HCT116 (cell line): Measurements from ENCODE around the gene OPRL1. TPM values are rescaled to one million over a fixed set of nuclear protein-coding genes. Genes with fewer than 3 reads are reported as not detected.

Experiments used
- ATAC-seq: fragments of 200-7000 bp; cut with Tn5 transposase; 2 replicates; pipeline ENCODE4 v1.9.1; 2020; ENCODE audit warnings: mild to moderate bottlenecking, moderate library complexity
- BruUV-seq: library from RNA; stranded (reverse); fragments of 400-500 nt; replicated peaks from 2 replicates; lab custom pipeline; 2021; lab: Mats Ljungman, UMichigan
- CTCF ChIA-PET: fragments of 300-600 bp; sonication (Branson Sonifier 250); formaldehyde crosslinking; loops from one replicate; lab custom pipeline; 2021; ENCODE audit warnings: antibody characterized with exemption; lab: Charles Lee
- POLR2A ChIA-PET: fragments of 300-600, 350-600 bp; sonication (Branson Sonifier 250); formaldehyde crosslinking; loops from one replicate; lab custom pipeline; 2021; ENCODE audit warnings: antibody characterized with exemption; lab: Charles Lee
- RAD21 ChIA-PET, 2 experiments: fragments of 300-600 bp; sonication (Branson Sonifier 250); formaldehyde crosslinking; loops; one replicate each; lab custom pipeline; 2023; ENCODE audit warnings: low total read pairs in 2 of 2; ENCODE audit not compliant: uncharacterized antibody in 2 of 2, unreplicated experiment in 2 of 2, low non-redundant PET in 1 of 2; lab: Charles Lee
- DNase-seq: peaks from one replicate; pipeline ENCODE4 v3.0.0-alpha.2; 2010; ENCODE audit warnings: low read depth, low spot score
- H2AFZ ChIP-seq: fragments of 200-600 bp; shearing (Covaris generic), sonication (generic); 2 replicates; pipeline ENCODE4 v1.6.1; 2017; ENCODE audit warnings: low read depth, mixed run types, mixed read lengths, antibody characterized with exemption, low read length; ENCODE audit not compliant: poor library complexity, severe bottlenecking
- H3K27ac ChIP-seq: 2 replicates; pipeline ENCODE4 v1.5.1; 2012; ENCODE audit warnings: low read depth, low read length
- H3K27me3 ChIP-seq: fragments of 200-600 bp; sonication (generic); 2 replicates; pipeline ENCODE4 v1.6.1; 2016; ENCODE audit warnings: mixed run types, low read length, mixed read lengths; ENCODE audit not compliant: insufficient read depth
- H3K36me3 ChIP-seq, 2 experiments: fragments of 200-500 bp in 1 of 2; fragments of 200-600 bp in 1 of 2; sonication (Bioruptor generic) in 1 of 2; sonication (generic) in 1 of 2; 2 replicates each; pipeline versions ENCODE4 v1.5.1 to v1.6.1; 2014 to 2016; ENCODE audit warnings: low read length in 2 of 2, inconsistent platforms in 1 of 2, mixed read lengths in 1 of 2, mixed run types in 1 of 2; ENCODE audit not compliant: insufficient read depth in 2 of 2, control insufficient read depth in 1 of 2
- H3K4me1 ChIP-seq, 2 experiments: fragments of 200-600 bp in 1 of 2; sonication (generic) in 1 of 2; 2 replicates each; pipeline versions ENCODE4 v1.5.1 to v1.6.1; 2012 to 2017; ENCODE audit warnings: low read length in 2 of 2, inconsistent platforms in 1 of 2, mild to moderate bottlenecking in 1 of 2, mixed read lengths in 1 of 2, mixed run types in 1 of 2, moderate library complexity in 1 of 2; ENCODE audit not compliant: insufficient read depth in 2 of 2, control insufficient read depth in 1 of 2
- H3K4me2 ChIP-seq: fragments of 200-600 bp; sonication (generic); 2 replicates; pipeline ENCODE4 v1.6.1; 2017; ENCODE audit warnings: mixed run types, low read length, mixed read lengths
- H3K4me3 ChIP-seq, 2 experiments: fragments of 200-600 bp in 1 of 2; sonication (generic) in 1 of 2; replicated peaks in 1 of 2; 2 replicates each; pipeline ENCODE4 v1.5.1; 2011 to 2016; ENCODE audit warnings: low read length in 2 of 2, control low read depth in 1 of 2, low read depth in 1 of 2, mild to moderate bottlenecking in 1 of 2, mixed read lengths in 1 of 2, mixed run types in 1 of 2
- H3K79me2 ChIP-seq: fragments of 200-600 bp; sonication (generic); 2 replicates; pipeline ENCODE4 v1.6.1; 2017; ENCODE audit warnings: mild to moderate bottlenecking, mixed run types, low read length, moderate library complexity, mixed read lengths; ENCODE audit not compliant: insufficient read depth
- H3K9ac ChIP-seq: fragments of 200-600 bp; sonication (generic); 2 replicates; pipeline ENCODE4 v1.6.1; 2016; ENCODE audit warnings: low read length, mixed read lengths
- H3K9me2 ChIP-seq: fragments of 200-600 bp; sonication (generic), shearing (Covaris generic); 2 replicates; pipeline ENCODE4 v1.6.1; 2017; ENCODE audit warnings: mixed run types, mild to moderate bottlenecking, moderate library complexity; ENCODE audit not compliant: insufficient read depth
- H3K9me3 ChIP-seq, 2 experiments: fragments of 200-500 bp in 1 of 2; fragments of 200-600 bp in 1 of 2; sonication (Bioruptor generic) in 1 of 2; sonication (generic) in 1 of 2; 2 replicates each; pipeline ENCODE4 v1.6.1; 2014 to 2017; ENCODE audit warnings: low read length in 2 of 2, mixed read lengths in 2 of 2, inconsistent platforms in 1 of 2, low read depth in 1 of 2, mild to moderate bottlenecking in 1 of 2, mixed run types in 1 of 2, moderate library complexity in 1 of 2; ENCODE audit not compliant: control insufficient read depth in 1 of 2, insufficient read depth in 1 of 2
- H4K20me1 ChIP-seq: fragments of 200-600 bp; sonication (generic), shearing (Covaris generic); 2 replicates; pipeline ENCODE4 v1.6.1; 2017; ENCODE audit warnings: mixed run types, mild to moderate bottlenecking, moderate library complexity; ENCODE audit not compliant: insufficient read depth
- ATF3 ChIP-seq: IDR thresholded peaks from 2 replicates; pipeline ENCODE4 v1.6.1; 2012
- CEBPB ChIP-seq: IDR thresholded peaks from 2 replicates; pipeline ENCODE4 v1.6.1; 2012; ENCODE audit warnings: low read depth
- EGR1 ChIP-seq: IDR thresholded peaks from 2 replicates; pipeline ENCODE4 v1.6.1; 2012; ENCODE audit warnings: low read depth
- ELF1 ChIP-seq: IDR thresholded peaks from 2 replicates; pipeline ENCODE4 v1.6.1; 2012; ENCODE audit warnings: low read depth, borderline replicate concordance
- FOSL1 ChIP-seq: IDR thresholded peaks from 2 replicates; pipeline ENCODE4 v1.6.1; 2012; ENCODE audit warnings: low read depth
- JUND ChIP-seq: IDR thresholded peaks from 2 replicates; pipeline ENCODE4 v1.6.1; 2012
- POLR2A ChIP-seq: IDR thresholded peaks from 2 replicates; pipeline ENCODE4 v1.7.0; 2011; ENCODE audit warnings: borderline replicate concordance; ENCODE audit not compliant: insufficient read depth, insufficient read length; ENCODE audit errors: extremely low read depth
- SIN3A ChIP-seq: IDR thresholded peaks from 2 replicates; pipeline ENCODE4 v1.6.1; 2012; ENCODE audit warnings: low read depth
- SP1 ChIP-seq: IDR thresholded peaks from 2 replicates; pipeline ENCODE4 v1.6.1; 2012; ENCODE audit warnings: low read depth
- SRF ChIP-seq: IDR thresholded peaks from 2 replicates; pipeline ENCODE4 v1.6.1; 2012; ENCODE audit warnings: low read depth
- TCF7L2 ChIP-seq: IDR thresholded peaks from 2 replicates; pipeline ENCODE4 v1.7.0; 2011; ENCODE audit warnings: borderline replicate concordance, inconsistent platforms; ENCODE audit not compliant: insufficient read depth, insufficient read length; ENCODE audit errors: extremely low read depth
- YY1 ChIP-seq: IDR thresholded peaks from 2 replicates; pipeline ENCODE4 v1.6.1; 2011; ENCODE audit warnings: low read length, low read depth, moderate library complexity, mild to moderate bottlenecking; ENCODE audit not compliant: insufficient replicate concordance; ENCODE audit errors: extremely low read depth
- ZNF274 ChIP-seq: fragments of 200-500 bp; sonication (Bioruptor generic); IDR thresholded peaks from 2 replicates; pipeline ENCODE4 v1.6.1; 2014; ENCODE audit warnings: mild to moderate bottlenecking, low read depth, low read length, inconsistent platforms
- intact Hi-C: fragments of 100-400 bp; cut with micrococcal nuclease; formaldehyde crosslinking; loops from 2 replicates; pipeline ENCODE4 v1.10.0; 2022
- total RNA-seq: library from RNA; stranded (reverse); gene quantifications from one replicate; pipeline ENCODE4 v1.2.1, GENCODE V29; 2021; ENCODE audit not compliant: unreplicated experiment
- TF ChIP-seq, protein P1 (sequence below): IDR thresholded peaks from 2 replicates; pipeline ENCODE4 v1.6.1; 2012

OPRL1 gene
- total RNA-seq, 1 experiment from 2014 or later, result 1.6 TPM

DNA sequence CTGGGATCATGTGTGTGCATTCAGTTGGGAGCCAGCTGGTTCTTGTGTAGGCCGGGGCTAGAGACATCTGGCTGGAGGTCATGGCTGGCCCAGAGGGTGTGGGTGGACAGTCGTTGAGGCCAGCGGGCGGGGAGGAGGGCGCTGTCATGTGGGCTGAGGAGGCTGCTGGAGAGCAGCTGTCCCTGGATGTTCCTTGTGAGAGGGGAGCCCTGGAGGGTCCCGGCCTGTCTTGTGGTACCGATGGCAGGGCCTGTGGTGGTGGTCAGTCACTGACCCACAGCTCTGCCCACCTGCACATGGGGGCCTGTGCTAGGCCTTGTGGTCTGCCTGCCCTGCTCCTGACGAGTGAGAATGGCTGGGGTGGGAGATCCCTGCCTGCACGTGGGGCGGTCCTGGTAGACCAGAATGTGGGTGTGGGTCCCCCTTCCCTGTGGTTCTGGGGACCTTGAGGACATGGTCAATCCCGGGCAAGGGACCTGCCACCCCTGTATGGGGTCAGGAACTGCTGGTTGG lies 45.8 kb upstream of the OPRL1 start:
- Histone ChIP-seq H3K9me3 (no peaks in the 10 kb centered on the region), H3K36me3 (peaks cover 3 to 4% of the 10 kb centered on the region in 2 experiments; a peak in 2 of 4 replicates), H4K20me1 (no peaks in the 10 kb centered on the region), H3K9ac (no peak overlapping the region), H3K27ac (no peak overlapping the region), H3K9me2 (no peaks in the 10 kb centered on the region), H3K27me3 (no peaks in the 10 kb centered on the region), H2AFZ (no peak overlapping the region), H3K4me2 (no peak overlapping the region)
- ChIA-PET RAD21 (no interaction called here), POLR2A (no interaction called here)
- BruUV-seq, result no TSS peak
- intact Hi-C loops, result no loop called here
- no peak for TF ChIP-seq CEBPB
- TF ChIP-seq ATF3, result no peak
- no peak for TF ChIP-seq EGR1
- TF ChIP-seq, all 23 proteins: peak for 0
- no peak overlapping the region for H3K4me3 ChIP-seq
- CTCF ChIA-PET, result no interaction called here
- no peaks in the 10 kb centered on the region for H3K79me2 ChIP-seq
- peaks cover 0 to 15% of the 10 kb centered on the region in 2 experiments; a peak in 2 of 4 replicates for H3K4me1 ChIP-seq
- ATAC-seq, result no peak
- no peak for DNase-seq

- Histone ChIP-seq H3K79me2 (no peaks in the 10 kb centered on the region), H4K20me1 (no peaks in the 10 kb centered on the region), H3K9me2 (no peaks in the 10 kb centered on the region), H3K9ac (no peak overlapping the region), H3K4me1 (peaks cover 3 to 21% of the 10 kb centered on the region in 2 experiments), H3K9me3 (no peaks in the 10 kb centered on the region), H3K27ac (no peak overlapping the region), H3K27me3 (no peaks in the 10 kb centered on the region), H3K36me3 (peaks cover 0 to 3% of the 10 kb centered on the region in 2 experiments; a peak in 1 of 4 replicates), H3K4me2 (no peak overlapping the region), H2AFZ (no peak overlapping the region), H3K4me3 (no peak overlapping the region)
- BruUV-seq, result no TSS peak
- CTCF ChIA-PET, result no interaction called here
- RAD21 ChIA-PET, result no interaction called here
- TF ChIP-seq ZNF274 (no peak), SIN3A (no peak), ELF1 (no peak), CEBPB (no peak), POLR2A (no peak), ATF3 (no peak), YY1 (no peak), EGR1 (no peak), JUND (no peak), SRF (no peak), TCF7L2 (no peak), SP1 (no peak), FOSL1 (no peak)
- TF ChIP-seq, protein P1, sequence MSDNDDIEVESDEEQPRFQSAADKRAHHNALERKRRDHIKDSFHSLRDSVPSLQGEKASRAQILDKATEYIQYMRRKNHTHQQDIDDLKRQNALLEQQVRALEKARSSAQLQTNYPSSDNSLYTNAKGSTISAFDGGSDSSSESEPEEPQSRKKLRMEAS, result no peak
- no peak for DNase-seq
- intact Hi-C loops, result no loop called here
- ATAC-seq, result no peak
- POLR2A ChIA-PET, result no interaction called here
These were observed 44.6 kb upstream of the OPRL1 start for GRCh38 chr20:64035066-64035932.
